GM18520 (cell line): ENCODE results near the gene HIP1R.

Experiments
- ATAC-seq: cut with Tn5 transposase; IDR thresholded peaks from one replicate; pipeline ENCODE4 v1.9.1; 2021; ENCODE audit not compliant: unreplicated experiment

Gene HIP1R

GRCh38 chr12:122834104-122834920 lies 945 bp upstream of the HIP1R start:
- no peak for ATAC-seq

- ATAC-seq, result no peak
Measured at GRCh38 chr12:122835750-122836026, 431 bp downstream of the HIP1R start.

GRCh38 chr12:122836027-122836921 lies 1.0 kb downstream of the HIP1R start:
- ATAC-seq, result peak; percentile 44

- no peak for ATAC-seq
Measured at GRCh38 chr12:122837306-122838265, 2.3 kb downstream of the HIP1R start.

GRCh38 chr12:122838841-122839240 lies 3.6 kb downstream of the HIP1R start:
- ATAC-seq, result no peak

- no peak for ATAC-seq
Measured at GRCh38 chr12:122839907-122840554, 4.8 kb downstream of the HIP1R start.

- no peak for ATAC-seq
Measured at GRCh38 chr12:122840580-122841513, 5.6 kb downstream of the HIP1R start.

- ATAC-seq, result no peak
Measured at GRCh38 chr12:122841544-122842321, 6.5 kb downstream of the HIP1R start.

- no peak for ATAC-seq
Measured at GRCh38 chr12:122842505-122843405, 7.5 kb downstream of the HIP1R start.

- ATAC-seq, result no peak
Measured at GRCh38 chr12:122843455-122843854, 8.2 kb downstream of the HIP1R start.

GRCh38 chr12:122844366-122844971 lies 9.2 kb downstream of the HIP1R start:
- ATAC-seq, result no peak

GRCh38 chr12:122845041-122845864 lies 10.0 kb downstream of the HIP1R start:
- ATAC-seq, result no peak

GRCh38 chr12:122845865-122846621 lies 10.8 kb downstream of the HIP1R start:
- no peak for ATAC-seq

- ATAC-seq, result no peak
Measured at GRCh38 chr12:122846622-122847515, 11.6 kb downstream of the HIP1R start.

- ATAC-seq, result no peak
Measured at GRCh38 chr12:122847516-122847836, 12.2 kb downstream of the HIP1R start.
